ENCODE data around the gene MICOS13. TPM values are rescaled to one million over a fixed set of nuclear protein-coding genes. Genes with fewer than 3 reads are reported as not detected.

MICOS13 gene
- total RNA-seq, 1 donor from 2014 or later: 48.0 TPM

DNA sequence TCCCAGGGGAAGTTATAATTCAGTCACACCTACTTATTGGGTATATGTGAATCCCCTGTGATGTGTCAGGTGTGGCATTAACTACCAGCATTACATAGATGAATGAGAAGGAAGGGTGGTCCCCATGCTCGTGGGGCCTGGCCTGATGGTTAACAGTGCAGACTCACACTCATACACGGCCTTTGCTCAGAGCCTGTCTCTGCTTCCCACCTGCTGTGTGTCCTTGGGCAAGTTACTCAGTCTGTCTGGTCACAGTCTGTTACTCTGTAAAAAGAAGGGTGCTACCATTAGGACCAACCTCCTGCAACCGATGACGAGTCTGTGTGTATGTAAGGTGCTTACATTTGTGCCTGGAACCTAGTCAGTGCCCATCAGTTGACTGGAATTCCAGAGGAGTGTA is 33.6 kb downstream of the MICOS13 start:
- Histone ChIP-seq H3K4me3 (ENCODE audit: insufficient read depth, low read depth, low read length) (no peak overlapping the region), H3K9ac (ENCODE audit: low read length) (no peak overlapping the region), H3K36me3 (ENCODE audit: insufficient read depth, low read length) (peaks cover 55% of the 10 kb centered on the region), H3K4me1 (ENCODE audit: insufficient read depth, low read length) (peaks cover 6% of the 10 kb centered on the region), H3K9me3 (ENCODE audit: insufficient read depth, low read depth, low read length) (no peaks in the 10 kb centered on the region), H3K27ac (ENCODE audit: low read depth, low read length) (no peak overlapping the region), H3K27me3 (ENCODE audit: insufficient read depth, low read length) (no peaks in the 10 kb centered on the region), H3K4me2 (ENCODE audit: low read length) (no peak overlapping the region), H3K79me2 (ENCODE audit: insufficient read depth, low read length) (peaks cover 65% of the 10 kb centered on the region), H4K20me1 (ENCODE audit: insufficient read depth, low read length) (peaks cover 71% of the 10 kb centered on the region), H2AFZ (ENCODE audit: low read depth, low read length) (no peak overlapping the region)
- H3K9me3 Mint-ChIP-seq (ENCODE audit: unreplicated experiment): no peaks in the 10 kb centered on the region
- peaks cover 13% of the 10 kb centered on the region for H3K4me1 Mint-ChIP-seq (ENCODE audit: low read depth, unreplicated experiment)
- TF ChIP-seq, protein P1, sequence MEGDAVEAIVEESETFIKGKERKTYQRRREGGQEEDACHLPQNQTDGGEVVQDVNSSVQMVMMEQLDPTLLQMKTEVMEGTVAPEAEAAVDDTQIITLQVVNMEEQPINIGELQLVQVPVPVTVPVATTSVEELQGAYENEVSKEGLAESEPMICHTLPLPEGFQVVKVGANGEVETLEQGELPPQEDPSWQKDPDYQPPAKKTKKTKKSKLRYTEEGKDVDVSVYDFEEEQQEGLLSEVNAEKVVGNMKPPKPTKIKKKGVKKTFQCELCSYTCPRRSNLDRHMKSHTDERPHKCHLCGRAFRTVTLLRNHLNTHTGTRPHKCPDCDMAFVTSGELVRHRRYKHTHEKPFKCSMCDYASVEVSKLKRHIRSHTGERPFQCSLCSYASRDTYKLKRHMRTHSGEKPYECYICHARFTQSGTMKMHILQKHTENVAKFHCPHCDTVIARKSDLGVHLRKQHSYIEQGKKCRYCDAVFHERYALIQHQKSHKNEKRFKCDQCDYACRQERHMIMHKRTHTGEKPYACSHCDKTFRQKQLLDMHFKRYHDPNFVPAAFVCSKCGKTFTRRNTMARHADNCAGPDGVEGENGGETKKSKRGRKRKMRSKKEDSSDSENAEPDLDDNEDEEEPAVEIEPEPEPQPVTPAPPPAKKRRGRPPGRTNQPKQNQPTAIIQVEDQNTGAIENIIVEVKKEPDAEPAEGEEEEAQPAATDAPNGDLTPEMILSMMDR (IDR thresholded peaks at IDR 0.05; ENCODE audit: insufficient read depth, low read depth, low read length): no peak
- no peak for TF ChIP-seq EZH2 (IDR thresholded peaks at IDR 0.05; ENCODE audit: insufficient read depth, low read length)
- no peak for DNase-seq (ENCODE audit: low read depth)
- no peak overlapping the region for H3K4me3 Mint-ChIP-seq (ENCODE audit: unreplicated experiment)
- no peak for FAIRE-seq
- peaks cover 25% of the 10 kb centered on the region for H3K36me3 Mint-ChIP-seq (ENCODE audit: low read depth, unreplicated experiment)
- no peak overlapping the region for H3K27ac Mint-ChIP-seq (ENCODE audit: unreplicated experiment)
- no peaks in the 10 kb centered on the region for H3K27me3 Mint-ChIP-seq (ENCODE audit: low read depth, unreplicated experiment)

DNA sequence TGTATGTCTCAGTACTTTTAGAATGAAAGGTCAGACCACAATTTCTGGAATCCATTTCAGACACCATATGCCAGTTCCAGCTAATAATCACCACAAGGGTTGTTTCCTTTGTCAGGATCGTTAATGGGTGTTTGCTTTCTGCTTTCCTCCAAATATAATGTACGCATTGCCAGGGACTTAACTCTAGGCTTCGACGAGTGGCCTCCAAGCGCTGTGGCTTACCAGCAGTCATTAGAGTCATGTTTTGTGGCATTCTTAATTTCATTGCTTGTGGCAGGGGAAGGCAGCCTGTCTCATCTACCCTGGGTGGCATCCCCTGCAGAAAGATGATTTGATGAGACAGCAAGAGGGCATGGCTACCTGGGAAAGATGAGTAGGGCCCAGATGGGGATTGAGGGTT is 34.9 kb downstream of the MICOS13 start:
- Mint-ChIP-seq H3K27ac (ENCODE audit: unreplicated experiment) (no peak overlapping the region), H3K27me3 (ENCODE audit: low read depth, unreplicated experiment) (no peaks in the 10 kb centered on the region)
- peaks cover 78% of the 10 kb centered on the region for H3K79me2 ChIP-seq (ENCODE audit: insufficient read depth, low read length)

DNA sequence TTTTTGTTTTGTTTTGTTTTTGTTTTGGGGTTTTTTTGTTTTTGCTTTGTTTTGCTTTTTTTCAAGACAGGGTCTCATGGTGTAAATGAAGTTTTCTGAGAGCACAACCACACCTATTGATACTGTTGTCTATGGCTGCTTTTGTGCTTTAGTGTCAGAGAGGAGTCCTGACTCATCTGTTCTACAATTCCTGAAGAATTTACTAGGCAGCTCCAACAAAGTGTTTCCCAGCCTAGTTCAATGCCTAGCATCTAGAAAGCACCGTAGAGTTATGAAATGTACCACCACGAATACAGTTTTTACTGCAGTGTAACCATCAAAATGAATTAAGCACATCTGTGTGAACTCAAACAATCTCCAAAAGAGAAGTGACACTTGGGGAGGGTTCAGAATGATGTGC is 36.3 kb downstream of the MICOS13 start:
- H3K27ac Mint-ChIP-seq (ENCODE audit: unreplicated experiment): peak overlapping the region; percentile 68

More for the DNA sequence above, 34.9 kb downstream of the MICOS13 start:
- Mint-ChIP-seq H3K4me3 (ENCODE audit: unreplicated experiment) (no peak overlapping the region), H3K4me1 (ENCODE audit: low read depth, unreplicated experiment) (peaks cover 18% of the 10 kb centered on the region), H3K36me3 (ENCODE audit: low read depth, unreplicated experiment) (peaks cover 24% of the 10 kb centered on the region), H3K9me3 (ENCODE audit: unreplicated experiment) (no peaks in the 10 kb centered on the region)
- peaks cover 52% of the 10 kb centered on the region for H3K36me3 ChIP-seq (ENCODE audit: insufficient read depth, low read length)
- H3K9ac ChIP-seq (ENCODE audit: low read length): no peak overlapping the region
- no peak for TF ChIP-seq EZH2 (IDR thresholded peaks at IDR 0.05; ENCODE audit: insufficient read depth, low read length)
- TF ChIP-seq, protein P1 (IDR thresholded peaks at IDR 0.05; ENCODE audit: insufficient read depth, low read depth, low read length): no peak
- no peak overlapping the region for H3K27ac ChIP-seq (ENCODE audit: low read depth, low read length)
- no peak for FAIRE-seq
- no peak overlapping the region for H2AFZ ChIP-seq (ENCODE audit: low read depth, low read length)
- no peaks in the 10 kb centered on the region for H3K27me3 ChIP-seq (ENCODE audit: insufficient read depth, low read length)
- no peak for DNase-seq (ENCODE audit: low read depth)
- peaks cover 77% of the 10 kb centered on the region for H4K20me1 ChIP-seq (ENCODE audit: insufficient read depth, low read length)
- H3K4me1 ChIP-seq (ENCODE audit: insufficient read depth, low read length): peaks cover 6% of the 10 kb centered on the region
- H3K4me2 ChIP-seq (ENCODE audit: low read length): no peak overlapping the region
- H3K4me3 ChIP-seq (ENCODE audit: insufficient read depth, low read depth, low read length): no peak overlapping the region
- H3K9me3 ChIP-seq (ENCODE audit: insufficient read depth, low read depth, low read length): no peaks in the 10 kb centered on the region

More for the DNA sequence above, 36.3 kb downstream of the MICOS13 start:
- DNase-seq (ENCODE audit: low read depth): no peak
- peaks cover 45% of the 10 kb centered on the region for H3K36me3 ChIP-seq (ENCODE audit: insufficient read depth, low read length)
- Mint-ChIP-seq H3K36me3 (ENCODE audit: low read depth, unreplicated experiment) (peaks cover 22% of the 10 kb centered on the region), H3K4me1 (ENCODE audit: low read depth, unreplicated experiment) (peaks cover 18% of the 10 kb centered on the region), H3K4me3 (ENCODE audit: unreplicated experiment) (no peak overlapping the region), H3K27me3 (ENCODE audit: low read depth, unreplicated experiment) (no peaks in the 10 kb centered on the region), H3K9me3 (ENCODE audit: unreplicated experiment) (no peaks in the 10 kb centered on the region)
- H3K9ac ChIP-seq (ENCODE audit: low read length): no peak overlapping the region
- no peak overlapping the region for H3K4me3 ChIP-seq (ENCODE audit: insufficient read depth, low read depth, low read length)
- H3K9me3 ChIP-seq (ENCODE audit: insufficient read depth, low read depth, low read length): no peaks in the 10 kb centered on the region
- TF ChIP-seq, protein P1 (IDR thresholded peaks at IDR 0.05; ENCODE audit: insufficient read depth, low read depth, low read length): no peak
- no peak for TF ChIP-seq EZH2 (IDR thresholded peaks at IDR 0.05; ENCODE audit: insufficient read depth, low read length)
- H3K4me2 ChIP-seq (ENCODE audit: low read length): no peak overlapping the region
- FAIRE-seq: no peak
- H3K79me2 ChIP-seq (ENCODE audit: insufficient read depth, low read length): peaks cover 87% of the 10 kb centered on the region
- H3K4me1 ChIP-seq (ENCODE audit: insufficient read depth, low read length): peaks cover 6% of the 10 kb centered on the region
- no peak overlapping the region for H3K27ac ChIP-seq (ENCODE audit: low read depth, low read length)
- H2AFZ ChIP-seq (ENCODE audit: low read depth, low read length): no peak overlapping the region
- H4K20me1 ChIP-seq (ENCODE audit: insufficient read depth, low read length): peaks cover 85% of the 10 kb centered on the region
- H3K27me3 ChIP-seq (ENCODE audit: insufficient read depth, low read length): no peaks in the 10 kb centered on the region

Measured in astrocyte (in vitro differentiated cells and primary cell).